ENCODE data around the gene ESR1.

Gene ESR1

DNA sequence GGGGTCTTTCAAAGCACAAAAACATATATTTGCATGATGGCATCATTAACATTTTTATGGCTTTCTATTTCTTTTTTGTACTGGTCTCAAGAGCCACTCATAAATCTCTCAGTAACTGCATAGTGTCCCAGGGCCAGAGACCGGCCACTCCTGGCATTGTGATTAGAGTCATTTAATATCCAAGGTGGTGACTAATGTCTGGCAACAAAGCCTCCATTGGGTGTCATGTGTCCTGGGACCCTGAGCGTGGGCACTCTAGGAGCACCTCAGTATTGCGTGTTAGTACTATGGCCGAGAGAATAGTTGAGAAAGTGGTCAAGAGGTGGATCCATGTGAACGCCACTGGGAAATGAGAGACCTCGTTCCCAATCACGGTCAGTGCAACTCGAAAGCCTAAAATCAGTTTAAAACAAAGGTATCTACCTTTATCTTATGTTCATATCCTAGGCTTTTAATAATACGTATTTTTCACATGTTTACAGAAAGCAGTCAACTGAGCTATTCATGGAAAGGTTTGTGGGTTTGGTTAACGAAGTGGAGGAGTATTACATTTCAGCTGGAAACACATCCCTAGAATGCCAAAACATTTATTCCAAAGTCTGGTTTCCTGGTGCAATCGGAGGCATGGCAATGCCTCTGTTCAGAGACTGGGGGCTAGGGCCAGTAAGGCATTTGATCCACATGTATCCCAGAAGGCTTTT, 2.7 kb upstream of the ESR1 start:
- no peak for ATAC-seq
- no peak for TF ChIP-seq OSR1 (CRISPR knock-in tag; IDR thresholded peaks at IDR 0.05)
- no peak for TF ChIP-seq ZFP30 (CRISPR knock-in tag; IDR thresholded peaks at IDR 0.05)
- TF ChIP-seq, protein P1, sequence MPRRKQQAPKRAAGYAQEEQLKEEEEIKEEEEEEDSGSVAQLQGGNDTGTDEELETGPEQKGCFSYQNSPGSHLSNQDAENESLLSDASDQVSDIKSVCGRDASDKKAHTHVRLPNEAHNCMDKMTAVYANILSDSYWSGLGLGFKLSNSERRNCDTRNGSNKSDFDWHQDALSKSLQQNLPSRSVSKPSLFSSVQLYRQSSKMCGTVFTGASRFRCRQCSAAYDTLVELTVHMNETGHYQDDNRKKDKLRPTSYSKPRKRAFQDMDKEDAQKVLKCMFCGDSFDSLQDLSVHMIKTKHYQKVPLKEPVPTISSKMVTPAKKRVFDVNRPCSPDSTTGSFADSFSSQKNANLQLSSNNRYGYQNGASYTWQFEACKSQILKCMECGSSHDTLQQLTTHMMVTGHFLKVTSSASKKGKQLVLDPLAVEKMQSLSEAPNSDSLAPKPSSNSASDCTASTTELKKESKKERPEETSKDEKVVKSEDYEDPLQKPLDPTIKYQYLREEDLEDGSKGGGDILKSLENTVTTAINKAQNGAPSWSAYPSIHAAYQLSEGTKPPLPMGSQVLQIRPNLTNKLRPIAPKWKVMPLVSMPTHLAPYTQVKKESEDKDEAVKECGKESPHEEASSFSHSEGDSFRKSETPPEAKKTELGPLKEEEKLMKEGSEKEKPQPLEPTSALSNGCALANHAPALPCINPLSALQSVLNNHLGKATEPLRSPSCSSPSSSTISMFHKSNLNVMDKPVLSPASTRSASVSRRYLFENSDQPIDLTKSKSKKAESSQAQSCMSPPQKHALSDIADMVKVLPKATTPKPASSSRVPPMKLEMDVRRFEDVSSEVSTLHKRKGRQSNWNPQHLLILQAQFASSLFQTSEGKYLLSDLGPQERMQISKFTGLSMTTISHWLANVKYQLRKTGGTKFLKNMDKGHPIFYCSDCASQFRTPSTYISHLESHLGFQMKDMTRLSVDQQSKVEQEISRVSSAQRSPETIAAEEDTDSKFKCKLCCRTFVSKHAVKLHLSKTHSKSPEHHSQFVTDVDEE (CRISPR knock-in tag; IDR thresholded peaks at IDR 0.05): no peak
- no peak for TF ChIP-seq SNAI2 (CRISPR knock-in tag; IDR thresholded peaks at IDR 0.05)
- TF ChIP-seq ZNF70 (CRISPR knock-in tag; IDR thresholded peaks at IDR 0.05): no peak
- no peak for TF ChIP-seq PPARA (CRISPR knock-in tag; IDR thresholded peaks at IDR 0.05; ENCODE audit: borderline replicate concordance)
- TF ChIP-seq ZFP3 (CRISPR knock-in tag; IDR thresholded peaks at IDR 0.05): no peak
- TF ChIP-seq GLIS3 (CRISPR knock-in tag; IDR thresholded peaks at IDR 0.05): no peak
- no peak for TF ChIP-seq ARNTL (CRISPR knock-in tag; IDR thresholded peaks at IDR 0.05; ENCODE audit: borderline replicate concordance, low read depth)
- TF ChIP-seq, protein P2, sequence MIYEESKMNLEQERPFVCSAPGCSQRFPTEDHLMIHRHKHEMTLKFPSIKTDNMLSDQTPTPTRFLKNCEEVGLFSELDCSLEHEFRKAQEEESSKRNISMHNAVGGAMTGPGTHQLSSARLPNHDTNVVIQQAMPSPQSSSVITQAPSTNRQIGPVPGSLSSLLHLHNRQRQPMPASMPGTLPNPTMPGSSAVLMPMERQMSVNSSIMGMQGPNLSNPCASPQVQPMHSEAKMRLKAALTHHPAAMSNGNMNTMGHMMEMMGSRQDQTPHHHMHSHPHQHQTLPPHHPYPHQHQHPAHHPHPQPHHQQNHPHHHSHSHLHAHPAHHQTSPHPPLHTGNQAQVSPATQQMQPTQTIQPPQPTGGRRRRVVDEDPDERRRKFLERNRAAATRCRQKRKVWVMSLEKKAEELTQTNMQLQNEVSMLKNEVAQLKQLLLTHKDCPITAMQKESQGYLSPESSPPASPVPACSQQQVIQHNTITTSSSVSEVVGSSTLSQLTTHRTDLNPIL (CRISPR knock-in tag; IDR thresholded peaks at IDR 0.05; ENCODE audit: low read depth): no peak
- TF ChIP-seq CSDC2 (CRISPR knock-in tag; IDR thresholded peaks at IDR 0.05): no peak
- no peak for TF ChIP-seq ISL1 (CRISPR knock-in tag; IDR thresholded peaks at IDR 0.05)
- TF ChIP-seq ZC3H10 (CRISPR knock-in tag; IDR thresholded peaks at IDR 0.05): no peak
- TF ChIP-seq, protein P3, sequence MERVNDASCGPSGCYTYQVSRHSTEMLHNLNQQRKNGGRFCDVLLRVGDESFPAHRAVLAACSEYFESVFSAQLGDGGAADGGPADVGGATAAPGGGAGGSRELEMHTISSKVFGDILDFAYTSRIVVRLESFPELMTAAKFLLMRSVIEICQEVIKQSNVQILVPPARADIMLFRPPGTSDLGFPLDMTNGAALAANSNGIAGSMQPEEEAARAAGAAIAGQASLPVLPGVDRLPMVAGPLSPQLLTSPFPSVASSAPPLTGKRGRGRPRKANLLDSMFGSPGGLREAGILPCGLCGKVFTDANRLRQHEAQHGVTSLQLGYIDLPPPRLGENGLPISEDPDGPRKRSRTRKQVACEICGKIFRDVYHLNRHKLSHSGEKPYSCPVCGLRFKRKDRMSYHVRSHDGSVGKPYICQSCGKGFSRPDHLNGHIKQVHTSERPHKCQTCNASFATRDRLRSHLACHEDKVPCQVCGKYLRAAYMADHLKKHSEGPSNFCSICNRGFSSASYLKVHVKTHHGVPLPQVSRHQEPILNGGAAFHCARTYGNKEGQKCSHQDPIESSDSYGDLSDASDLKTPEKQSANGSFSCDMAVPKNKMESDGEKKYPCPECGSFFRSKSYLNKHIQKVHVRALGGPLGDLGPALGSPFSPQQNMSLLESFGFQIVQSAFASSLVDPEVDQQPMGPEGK (CRISPR knock-in tag; IDR thresholded peaks at IDR 0.05; ENCODE audit: borderline replicate concordance): no peak
- TF ChIP-seq ZNF565 (CRISPR knock-in tag; conservative IDR thresholded peaks at IDR 0.05; ENCODE audit: low read depth): no peak
- TF ChIP-seq, protein P4, sequence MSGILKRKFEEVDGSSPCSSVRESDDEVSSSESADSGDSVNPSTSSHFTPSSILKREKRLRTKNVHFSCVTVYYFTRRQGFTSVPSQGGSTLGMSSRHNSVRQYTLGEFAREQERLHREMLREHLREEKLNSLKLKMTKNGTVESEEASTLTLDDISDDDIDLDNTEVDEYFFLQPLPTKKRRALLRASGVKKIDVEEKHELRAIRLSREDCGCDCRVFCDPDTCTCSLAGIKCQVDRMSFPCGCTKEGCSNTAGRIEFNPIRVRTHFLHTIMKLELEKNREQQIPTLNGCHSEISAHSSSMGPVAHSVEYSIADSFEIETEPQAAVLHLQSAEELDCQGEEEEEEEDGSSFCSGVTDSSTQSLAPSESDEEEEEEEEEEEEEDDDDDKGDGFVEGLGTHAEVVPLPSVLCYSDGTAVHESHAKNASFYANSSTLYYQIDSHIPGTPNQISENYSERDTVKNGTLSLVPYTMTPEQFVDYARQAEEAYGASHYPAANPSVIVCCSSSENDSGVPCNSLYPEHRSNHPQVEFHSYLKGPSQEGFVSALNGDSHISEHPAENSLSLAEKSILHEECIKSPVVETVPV (CRISPR knock-in tag; IDR thresholded peaks at IDR 0.05): no peak

DNA sequence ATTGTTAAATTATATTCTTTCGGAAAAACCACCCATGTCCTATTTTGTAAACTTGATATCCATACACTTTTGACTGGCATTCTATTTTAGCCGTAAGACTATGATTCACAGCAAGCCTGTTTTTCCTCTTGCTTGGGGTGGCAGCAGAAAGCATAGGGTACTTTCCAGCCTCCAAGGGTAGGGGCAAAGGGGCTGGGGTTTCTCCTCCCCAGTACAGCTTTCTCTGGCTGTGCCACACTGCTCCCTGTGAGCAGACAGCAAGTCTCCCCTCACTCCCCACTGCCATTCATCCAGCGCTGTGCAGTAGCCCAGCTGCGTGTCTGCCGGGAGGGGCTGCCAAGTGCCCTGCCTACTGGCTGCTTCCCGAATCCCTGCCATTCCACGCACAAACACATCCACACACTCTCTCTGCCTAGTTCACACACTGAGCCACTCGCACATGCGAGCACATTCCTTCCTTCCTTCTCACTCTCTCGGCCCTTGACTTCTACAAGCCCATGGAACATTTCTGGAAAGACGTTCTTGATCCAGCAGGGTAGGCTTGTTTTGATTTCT, 2.1 kb upstream of the ESR1 start:
- TF ChIP-seq, protein P4 (CRISPR knock-in tag; IDR thresholded peaks at IDR 0.05): no peak
- TF ChIP-seq TCF4 (CRISPR knock-in tag; IDR thresholded peaks at IDR 0.05; ENCODE audit: borderline replicate concordance) (no peak), ISL1 (CRISPR knock-in tag; IDR thresholded peaks at IDR 0.05) (no peak)

DNA sequence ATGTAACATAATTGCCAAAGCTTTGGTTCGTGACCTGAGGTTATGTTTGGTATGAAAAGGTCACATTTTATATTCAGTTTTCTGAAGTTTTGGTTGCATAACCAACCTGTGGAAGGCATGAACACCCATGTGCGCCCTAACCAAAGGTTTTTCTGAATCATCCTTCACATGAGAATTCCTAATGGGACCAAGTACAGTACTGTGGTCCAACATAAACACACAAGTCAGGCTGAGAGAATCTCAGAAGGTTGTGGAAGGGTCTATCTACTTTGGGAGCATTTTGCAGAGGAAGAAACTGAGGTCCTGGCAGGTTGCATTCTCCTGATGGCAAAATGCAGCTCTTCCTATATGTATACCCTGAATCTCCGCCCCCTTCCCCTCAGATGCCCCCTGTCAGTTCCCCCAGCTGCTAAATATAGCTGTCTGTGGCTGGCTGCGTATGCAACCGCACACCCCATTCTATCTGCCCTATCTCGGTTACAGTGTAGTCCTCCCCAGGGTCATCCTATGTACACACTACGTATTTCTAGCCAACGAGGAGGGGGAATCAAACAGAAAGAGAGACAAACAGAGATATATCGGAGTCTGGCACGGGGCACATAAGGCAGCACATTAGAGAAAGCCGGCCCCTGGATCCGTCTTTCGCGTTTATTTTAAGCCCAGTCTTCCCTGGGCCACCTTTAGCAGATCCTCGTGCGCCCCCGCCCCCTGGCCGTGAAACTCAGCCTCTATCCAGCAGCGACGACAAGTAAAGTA, 547 bp upstream of the ESR1 start:
- no peak for ATAC-seq
- TF ChIP-seq ARNTL (CRISPR knock-in tag; IDR thresholded peaks at IDR 0.05; ENCODE audit: borderline replicate concordance, low read depth) (no peak), SNAI2 (CRISPR knock-in tag; IDR thresholded peaks at IDR 0.05) (no peak), ZFP3 (CRISPR knock-in tag; IDR thresholded peaks at IDR 0.05) (no peak)
- TF ChIP-seq, protein P3 (CRISPR knock-in tag; IDR thresholded peaks at IDR 0.05; ENCODE audit: borderline replicate concordance): no peak

More for the DNA sequence above, 2.1 kb upstream of the ESR1 start:
- no peak for ATAC-seq
